GM19452 (cell line): Measurements from ENCODE around the gene ATG3.
A peak's percentile ranks its signal among the peaks of the same experiment; 100 is the strongest.
"Not testable (repeated sequence)": the region's sequence is repeated elsewhere in the genome, so short reads cannot be mapped to it uniquely, and the experiment has no call there.

ENCODE experiments used
- ATAC-seq: cut with Tn5 transposase; IDR thresholded peaks from one replicate; pipeline ENCODE4 v1.9.1; 2021; ENCODE audit not compliant: unreplicated experiment

ATG3 gene

GRCh38 chr3:112500621-112501020 is 61.1 kb downstream of the ATG3 start:
- ATAC-seq, result no peak

- ATAC-seq, result peak; percentile 60
These were observed 62.6 kb downstream of the ATG3 start, which contains the start of gene BTLA for GRCh38 chr3:112498914-112499711. BTLA (minus strand) TSS chr3:112499472; CDS start chr3:112499358, 114 bp downstream.

DNA sequence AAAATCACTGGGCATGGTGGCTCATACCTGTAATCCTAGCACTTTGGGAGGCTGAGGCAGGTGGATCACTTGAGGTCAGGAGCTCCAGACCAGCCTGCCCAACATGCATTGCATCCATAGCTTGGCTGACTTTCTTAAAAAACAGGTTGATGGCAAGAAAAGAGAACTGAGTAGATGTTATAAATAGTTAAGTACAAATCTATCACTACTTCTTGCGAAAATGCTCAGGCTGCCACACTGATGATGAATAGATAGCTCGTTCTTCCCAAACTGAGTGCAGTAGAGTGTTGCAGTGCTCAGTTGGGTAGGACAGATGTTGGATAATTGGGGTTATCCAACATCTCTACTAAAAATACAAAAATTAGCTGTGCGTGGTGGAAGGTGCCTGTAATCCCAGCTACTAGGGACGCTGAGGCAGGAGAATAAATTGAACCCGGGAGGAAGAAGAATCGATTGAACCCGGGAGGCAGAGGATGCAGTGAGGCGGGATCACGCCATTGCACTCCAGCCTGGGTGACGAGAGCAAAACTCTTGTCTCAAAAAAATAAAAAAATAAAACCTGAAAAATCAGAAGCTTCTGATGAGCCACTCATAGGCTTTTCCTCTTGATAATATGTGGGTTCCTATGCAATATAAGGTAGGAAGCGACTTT is 63.7 kb downstream of the ATG3 start:
- ATAC-seq, result no peak

DNA sequence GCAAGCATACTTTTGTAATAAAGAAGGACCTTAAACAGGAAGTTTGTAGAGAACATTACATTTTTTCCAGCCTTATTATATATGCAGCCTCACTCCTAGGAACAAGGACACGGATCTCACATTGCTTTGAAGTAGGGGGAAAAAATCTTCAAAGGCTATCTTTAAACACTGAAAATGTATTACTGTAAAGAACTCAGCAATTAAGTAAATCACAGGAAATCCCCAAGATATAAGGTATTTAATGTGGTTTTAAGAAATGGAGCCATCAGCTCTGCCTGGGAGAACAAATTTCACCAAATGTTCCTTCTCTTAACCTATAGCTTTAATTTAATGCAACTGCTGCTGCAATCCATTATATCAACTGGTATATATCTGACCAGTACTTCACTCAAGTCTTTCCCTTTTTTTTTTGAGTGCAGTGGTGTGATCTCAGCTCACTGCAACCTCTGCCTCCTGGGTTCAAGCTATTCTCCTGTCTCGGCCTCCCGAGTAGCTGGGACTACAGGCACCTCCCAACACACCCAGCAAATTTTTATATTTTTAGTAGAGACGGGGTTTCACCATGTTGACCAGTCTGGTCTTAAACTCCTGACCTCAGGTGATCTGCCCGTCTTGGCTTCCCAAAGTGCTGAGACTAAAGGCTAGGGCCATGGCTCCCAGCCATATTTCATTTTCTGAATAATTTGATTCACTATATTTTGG is 65.2 kb downstream of the ATG3 start:
- no peak for ATAC-seq

- not testable (repeated sequence) for ATAC-seq
These were observed 67.4 kb downstream of the ATG3 start for GRCh38 chr3:112494448-112494767.

- ATAC-seq, result no peak
These were observed 69.6 kb downstream of the ATG3 start for GRCh38 chr3:112492124-112492523.

- ATAC-seq, result no peak
These were observed 70.4 kb downstream of the ATG3 start for GRCh38 chr3:112491373-112491772.

- ATAC-seq, result peak; percentile 56
These were observed 71.9 kb downstream of the ATG3 start for GRCh38 chr3:112489674-112490479.

GRCh38 chr3:112486811-112487505 is 74.8 kb downstream of the ATG3 start:
- ATAC-seq, result no peak

DNA sequence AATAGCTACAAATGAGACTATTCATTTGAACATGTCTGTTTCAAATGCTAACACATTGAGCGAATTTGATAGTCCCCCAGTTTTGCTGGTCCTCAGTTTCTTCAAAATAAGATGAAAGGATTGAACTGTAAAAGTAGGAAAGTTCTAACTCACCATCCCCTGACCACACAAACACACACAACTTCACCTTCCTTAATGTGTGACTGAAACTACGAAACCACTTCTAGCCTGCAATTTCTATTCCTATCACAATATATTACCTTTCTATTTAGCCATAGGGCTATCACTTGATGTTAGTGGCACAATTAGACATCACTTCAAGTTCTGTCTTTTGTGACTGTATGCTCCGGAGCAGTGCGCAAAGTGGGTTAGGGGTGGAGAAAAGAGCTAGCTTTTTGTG is 77.4 kb downstream of the ATG3 start:
- no peak for ATAC-seq

GRCh38 chr3:112482675-112483074 is 79.1 kb downstream of the ATG3 start:
- ATAC-seq, result peak; percentile 52
